Measurements from ENCODE around the gene HERC6.

The HERC6 gene

GRCh38 chr4:88451205-88451604 lies 72.6 kb downstream of the HERC6 start:
- no peaks in the 10 kb centered on the region for H3K9me2 ChIP-seq (replicated peaks; ENCODE audit: low read depth, low read length)
- no peaks in the 10 kb centered on the region for H4K20me1 ChIP-seq (ENCODE audit: insufficient read depth, low read length, poor library complexity, severe bottlenecking)
- no peak overlapping the region for H3K4me3 ChIP-seq (ENCODE audit: low read length, poor library complexity, severe bottlenecking)
- no peaks in the 10 kb centered on the region for H3K27me3 ChIP-seq (ENCODE audit: insufficient read depth, low read length, poor library complexity, severe bottlenecking)
- H3K4me2 ChIP-seq (ENCODE audit: low read depth, low read length, poor library complexity, severe bottlenecking) = no peak overlapping the region
- H3K9ac ChIP-seq (ENCODE audit: low read depth, low read length, poor library complexity, severe bottlenecking) = no peak overlapping the region
- H3K4me1 ChIP-seq (ENCODE audit: insufficient read depth, low read length, poor library complexity, severe bottlenecking) = peaks cover 19% of the 10 kb centered on the region
- H2AFZ ChIP-seq (ENCODE audit: low read length) = no peak overlapping the region
- no peaks in the 10 kb centered on the region for H3K36me3 ChIP-seq (ENCODE audit: insufficient read depth, low read length)
- H3F3A ChIP-seq (ENCODE audit: low read depth) = no peaks in the 10 kb centered on the region
- no peaks in the 10 kb centered on the region for H3K9me3 ChIP-seq (ENCODE audit: insufficient read depth, low read depth, low read length)
- H3K79me2 ChIP-seq (ENCODE audit: insufficient read depth, low read length) = peaks cover 18% of the 10 kb centered on the region
- TF ChIP-seq EZH2phosphoT487 (IDR thresholded peaks at IDR 0.05; ENCODE audit: borderline replicate concordance) (no peak), CTCF (conservative IDR thresholded peaks at IDR 0.05; ENCODE audit: low read length) (no peak)

DNA sequence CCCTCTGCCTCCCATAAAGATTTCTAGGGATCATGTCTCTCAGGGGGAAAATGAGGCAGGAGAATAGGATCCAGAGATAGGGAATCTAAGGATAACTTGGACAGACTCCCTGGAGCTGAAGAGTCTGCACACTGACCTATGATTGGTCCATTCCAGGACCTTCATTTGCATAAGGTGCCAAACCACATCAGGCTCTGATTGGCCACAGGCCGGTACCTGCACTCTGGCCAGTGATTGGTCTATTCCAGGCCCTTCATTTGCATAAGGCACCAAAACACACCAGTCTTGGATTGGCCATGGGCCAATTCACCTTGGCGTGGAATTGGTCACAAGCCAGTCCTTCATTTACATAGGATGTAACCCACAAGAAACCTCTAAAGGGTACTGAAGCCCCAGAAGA lies 74.3 kb downstream of the HERC6 start:
- H3K4me2 ChIP-seq (ENCODE audit: low read depth, low read length, poor library complexity, severe bottlenecking) = no peak overlapping the region
- H3K9me3 ChIP-seq (ENCODE audit: insufficient read depth, low read depth, low read length) = no peaks in the 10 kb centered on the region
- peaks cover 27% of the 10 kb centered on the region for H3K79me2 ChIP-seq (ENCODE audit: insufficient read depth, low read length)
- H3K9me2 ChIP-seq (replicated peaks; ENCODE audit: low read depth, low read length) = no peaks in the 10 kb centered on the region
- no peak overlapping the region for H3K4me3 ChIP-seq (ENCODE audit: low read length, poor library complexity, severe bottlenecking)
- no peaks in the 10 kb centered on the region for H3K36me3 ChIP-seq (ENCODE audit: insufficient read depth, low read length)
- no peak overlapping the region for H2AFZ ChIP-seq (ENCODE audit: low read length)
- no peaks in the 10 kb centered on the region for H3K27me3 ChIP-seq (ENCODE audit: insufficient read depth, low read length, poor library complexity, severe bottlenecking)
- H4K20me1 ChIP-seq (ENCODE audit: insufficient read depth, low read length, poor library complexity, severe bottlenecking) = no peaks in the 10 kb centered on the region
- TF ChIP-seq CTCF (conservative IDR thresholded peaks at IDR 0.05; ENCODE audit: low read length) (no peak), EZH2phosphoT487 (IDR thresholded peaks at IDR 0.05; ENCODE audit: borderline replicate concordance) (no peak)
- no peaks in the 10 kb centered on the region for H3F3A ChIP-seq (ENCODE audit: low read depth)
- H3K9ac ChIP-seq (ENCODE audit: low read depth, low read length, poor library complexity, severe bottlenecking) = no peak overlapping the region
- H3K4me1 ChIP-seq (ENCODE audit: insufficient read depth, low read length, poor library complexity, severe bottlenecking) = peaks cover 23% of the 10 kb centered on the region

- peaks cover 46% of the 10 kb centered on the region for H3K4me1 ChIP-seq (ENCODE audit: insufficient read depth, low read length, poor library complexity, severe bottlenecking)
- no peaks in the 10 kb centered on the region for H3K9me3 ChIP-seq (ENCODE audit: insufficient read depth, low read depth, low read length)
- peak within 1 kb of the TSS; percentile 78 for H3K4me3 ChIP-seq (ENCODE audit: low read length, poor library complexity, severe bottlenecking)
- H4K20me1 ChIP-seq (ENCODE audit: insufficient read depth, low read length, poor library complexity, severe bottlenecking) = peaks cover 4% of the 10 kb centered on the region
- TF ChIP-seq CTCF (conservative IDR thresholded peaks at IDR 0.05; ENCODE audit: low read length) (peak; percentile 34), EZH2phosphoT487 (IDR thresholded peaks at IDR 0.05; ENCODE audit: borderline replicate concordance) (no peak)
- peak within 1 kb of the TSS; percentile 91 for H3K4me2 ChIP-seq (ENCODE audit: low read depth, low read length, poor library complexity, severe bottlenecking)
- peaks cover 39% of the 10 kb centered on the region for H3K79me2 ChIP-seq (ENCODE audit: insufficient read depth, low read length)
- no peaks in the 10 kb centered on the region for H3K36me3 ChIP-seq (ENCODE audit: insufficient read depth, low read length)
- peak within 1 kb of the TSS; percentile 90 for H3K9ac ChIP-seq (ENCODE audit: low read depth, low read length, poor library complexity, severe bottlenecking)
- no peaks in the 10 kb centered on the region for H3F3A ChIP-seq (ENCODE audit: low read depth)
- no peaks in the 10 kb centered on the region for H3K27me3 ChIP-seq (ENCODE audit: insufficient read depth, low read length, poor library complexity, severe bottlenecking)
- H2AFZ ChIP-seq (ENCODE audit: low read length) = peak within 1 kb of the TSS; percentile 89
- H3K9me2 ChIP-seq (replicated peaks; ENCODE audit: low read depth, low read length) = no peaks in the 10 kb centered on the region
Observed at GRCh38 chr4:88456670-88457306, 78.1 kb downstream of the HERC6 start, which contains the start of gene HERC5. Gene HERC5, plus strand, starts transcription at chr4:88457119. Its CDS starts 151 bp downstream, at chr4:88457270.
